HepG2 (cell line): ENCODE results near the gene ABHD12.

Experiments
- ARNT ChIP-seq: fragments of 450-650 bp; IDR thresholded peaks from 2 replicates; pipeline ENCODE4 v1.6.1; 2017
- CTCF ChIP-seq: sonication (generic); formaldehyde crosslinking; IDR thresholded peaks from 2 replicates; pipeline ENCODE4 v1.5.0; 2020; ENCODE audit warnings: mild to moderate bottlenecking, missing genetic modification reagents, moderate library complexity
- EHMT2 ChIP-seq: fragments of 200-600 bp; sonication (generic); IDR thresholded peaks from 2 replicates; pipeline ENCODE4 v1.7.0; 2017; ENCODE audit warnings: antibody characterized with exemption, low read depth, low read length, borderline replicate concordance
- FOXJ3 ChIP-seq: sonication (generic); formaldehyde crosslinking; IDR thresholded peaks from 2 replicates; pipeline ENCODE4 v1.4.0; 2020; ENCODE audit warnings: missing genetic modification reagents, mild to moderate bottlenecking, borderline replicate concordance
- TCF7 ChIP-seq: sonication (generic); IDR thresholded peaks from 2 replicates; pipeline ENCODE4 v1.6.1; 2016; ENCODE audit warnings: antibody characterized with exemption, low read depth
- TRIM24 ChIP-seq: sonication (generic); formaldehyde crosslinking; IDR thresholded peaks from 2 replicates; pipeline ENCODE4 v1.8.0; 2022; ENCODE audit warnings: mild to moderate bottlenecking, missing genetic modification reagents
- YY1 ChIP-seq: IDR thresholded peaks from 2 replicates; pipeline ENCODE4 v1.6.1; 2011; ENCODE audit warnings: low read length, low read depth, moderate library complexity, mild to moderate bottlenecking; ENCODE audit not compliant: insufficient read depth, insufficient replicate concordance
- ZFP36 ChIP-seq: fragments of 150-350 bp; IDR thresholded peaks from 2 replicates; pipeline ENCODE4 v1.6.1; 2018; ENCODE audit warnings: borderline replicate concordance, low read length, low read depth; ENCODE audit not compliant: partially characterized antibody

- TF ChIP-seq YY1 (no peak), ARNT (no peak), CTCF (no peak), ZFP36 (no peak), EHMT2 (no peak), TCF7 (no peak), TRIM24 (no peak), FOXJ3 (CRISPR knock-in tag) (no peak)
These were observed 77.0 kb downstream of the ABHD12 start for GRCh38 chr20:25313593-25313992.
